Measurements from ENCODE around the gene ZMYND8. TPM values are rescaled to one million over a fixed set of nuclear protein-coding genes. Genes with fewer than 3 reads are reported as not detected.

The ZMYND8 gene
- total RNA-seq, 1 experiment from 2014 or later: 53.1 TPM

DNA sequence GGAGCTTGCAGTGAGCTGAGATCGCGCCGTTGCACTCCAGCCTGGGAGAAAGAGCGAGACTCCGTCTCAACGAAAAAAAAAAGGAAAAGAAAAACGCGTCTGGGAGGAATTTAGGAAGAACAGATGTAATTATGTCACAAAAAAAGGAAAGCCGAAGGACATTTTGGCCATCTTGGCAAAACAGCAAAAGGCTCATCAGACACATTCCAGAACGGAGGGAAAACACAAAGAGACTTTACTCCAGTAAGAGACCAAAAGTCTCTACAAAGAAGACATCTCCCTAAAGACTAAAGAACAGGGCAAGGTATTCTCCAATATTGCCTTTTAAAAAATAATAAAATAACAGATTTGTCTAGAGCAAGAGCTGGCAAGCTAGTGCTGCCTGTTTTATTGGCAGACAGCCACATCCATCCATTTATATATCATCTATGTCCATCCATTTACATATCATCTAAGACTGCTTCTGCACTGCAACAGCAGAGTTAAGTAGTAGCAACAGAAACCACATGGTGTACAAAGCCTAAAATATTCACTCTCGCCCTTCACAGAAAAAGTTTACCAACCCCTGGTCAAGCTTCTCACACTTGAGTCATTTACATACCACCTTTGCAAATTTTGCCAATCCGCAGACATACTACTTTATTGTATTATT is 133.9 kb downstream of the ZMYND8 start:
- H3K4me1 Mint-ChIP-seq (ENCODE audit: low read depth, unreplicated experiment): no peaks in the 10 kb centered on the region
- TF ChIP-seq, protein P1, sequence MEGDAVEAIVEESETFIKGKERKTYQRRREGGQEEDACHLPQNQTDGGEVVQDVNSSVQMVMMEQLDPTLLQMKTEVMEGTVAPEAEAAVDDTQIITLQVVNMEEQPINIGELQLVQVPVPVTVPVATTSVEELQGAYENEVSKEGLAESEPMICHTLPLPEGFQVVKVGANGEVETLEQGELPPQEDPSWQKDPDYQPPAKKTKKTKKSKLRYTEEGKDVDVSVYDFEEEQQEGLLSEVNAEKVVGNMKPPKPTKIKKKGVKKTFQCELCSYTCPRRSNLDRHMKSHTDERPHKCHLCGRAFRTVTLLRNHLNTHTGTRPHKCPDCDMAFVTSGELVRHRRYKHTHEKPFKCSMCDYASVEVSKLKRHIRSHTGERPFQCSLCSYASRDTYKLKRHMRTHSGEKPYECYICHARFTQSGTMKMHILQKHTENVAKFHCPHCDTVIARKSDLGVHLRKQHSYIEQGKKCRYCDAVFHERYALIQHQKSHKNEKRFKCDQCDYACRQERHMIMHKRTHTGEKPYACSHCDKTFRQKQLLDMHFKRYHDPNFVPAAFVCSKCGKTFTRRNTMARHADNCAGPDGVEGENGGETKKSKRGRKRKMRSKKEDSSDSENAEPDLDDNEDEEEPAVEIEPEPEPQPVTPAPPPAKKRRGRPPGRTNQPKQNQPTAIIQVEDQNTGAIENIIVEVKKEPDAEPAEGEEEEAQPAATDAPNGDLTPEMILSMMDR (IDR thresholded peaks at IDR 0.05; ENCODE audit: unreplicated experiment): no peak
- no peak overlapping the region for H3K4me3 Mint-ChIP-seq (ENCODE audit: low read depth, unreplicated experiment)
- H3K27ac Mint-ChIP-seq (ENCODE audit: unreplicated experiment): no peak overlapping the region
- no peaks in the 10 kb centered on the region for H3K9me3 Mint-ChIP-seq (ENCODE audit: low read depth, unreplicated experiment)
- no peak for DNase-seq
- CTCF ChIA-PET: interaction anchor here (0.6 to 1.4 kb wide), 2 partner anchors 162 to 417 kb away, joined by 3 to 6 read pairs; no protein-coding TSS in a partner anchor
- peaks cover 47% of the 10 kb centered on the region for H3K36me3 Mint-ChIP-seq (ENCODE audit: insufficient read depth, unreplicated experiment)
- no TSS peak for BruUV-seq (replicated peaks)
- no peaks in the 10 kb centered on the region for H3K27me3 Mint-ChIP-seq (ENCODE audit: unreplicated experiment)
- intact Hi-C loops (cut with micrococcal nuclease; ENCODE audit: unreplicated experiment): no loop called here

DNA sequence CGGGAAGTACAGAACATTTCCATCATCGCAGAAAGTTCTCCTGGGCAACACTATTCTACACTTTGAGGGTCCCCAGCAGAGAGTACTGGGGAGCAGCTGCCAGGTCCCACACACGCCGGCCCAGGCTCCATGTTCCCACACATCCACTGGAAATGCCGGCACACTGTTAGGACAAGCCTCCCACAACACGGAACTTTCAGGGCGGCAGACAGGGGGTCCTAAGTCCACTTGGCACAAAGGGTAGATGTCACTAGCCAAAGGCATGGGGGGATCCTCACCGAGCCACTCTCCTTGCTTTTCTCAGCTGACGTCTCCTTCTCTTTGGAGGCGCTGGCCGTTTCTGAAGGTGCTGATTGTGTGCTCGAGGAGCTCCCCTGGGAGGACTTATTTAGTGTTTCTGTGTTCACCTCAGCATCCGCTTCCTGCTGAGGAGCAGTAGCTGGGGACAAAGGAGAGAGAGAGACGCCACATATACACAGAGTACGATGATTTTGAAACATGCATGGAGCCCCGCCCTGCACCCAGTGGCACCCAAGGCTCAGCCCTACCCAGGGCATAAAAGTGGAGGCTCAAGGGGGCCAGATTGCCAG is 135.4 kb downstream of the ZMYND8 start:
- H3K4me3 Mint-ChIP-seq (ENCODE audit: low read depth, unreplicated experiment): no peak overlapping the region
- CTCF ChIA-PET: interaction anchor here (0.6 to 1.2 kb wide), 3 partner anchors 11 to 163 kb away, joined by 3 to 7 read pairs (median 3); no protein-coding TSS in a partner anchor
- DNase-seq: no peak
- peaks cover 42% of the 10 kb centered on the region for H3K36me3 Mint-ChIP-seq (ENCODE audit: insufficient read depth, unreplicated experiment)
- no peak overlapping the region for H3K27ac Mint-ChIP-seq (ENCODE audit: unreplicated experiment)
- intact Hi-C loops (cut with micrococcal nuclease; ENCODE audit: unreplicated experiment): no loop called here
- H3K4me1 Mint-ChIP-seq (ENCODE audit: low read depth, unreplicated experiment): no peaks in the 10 kb centered on the region
- TF ChIP-seq, protein P1 (IDR thresholded peaks at IDR 0.05; ENCODE audit: unreplicated experiment): no peak
- no peaks in the 10 kb centered on the region for H3K9me3 Mint-ChIP-seq (ENCODE audit: low read depth, unreplicated experiment)
- BruUV-seq (replicated peaks): no TSS peak
- H3K27me3 Mint-ChIP-seq (ENCODE audit: unreplicated experiment): no peaks in the 10 kb centered on the region

DNA sequence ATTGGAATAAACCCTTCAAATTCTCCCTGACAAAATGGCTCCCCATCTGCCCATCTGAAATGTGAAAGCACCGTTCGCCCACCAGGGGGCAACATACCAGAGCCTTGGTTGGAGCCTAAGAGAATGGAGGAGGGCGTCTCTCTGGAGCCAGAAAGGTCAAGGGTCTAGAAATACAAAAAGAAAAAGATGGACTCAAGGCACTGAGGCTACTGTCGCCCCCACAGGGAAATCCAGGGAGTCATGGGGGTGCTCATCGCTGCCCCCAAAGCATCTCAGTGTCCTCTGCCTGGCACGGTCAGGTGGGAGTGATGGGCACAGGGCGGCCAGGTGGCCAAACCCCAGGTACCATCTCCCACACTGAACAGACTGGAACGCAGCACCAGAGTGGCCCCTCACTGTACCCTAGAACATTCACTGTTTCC is 136.3 kb downstream of the ZMYND8 start:
- Mint-ChIP-seq H3K27ac (ENCODE audit: unreplicated experiment) (no peak overlapping the region), H3K27me3 (ENCODE audit: unreplicated experiment) (no peaks in the 10 kb centered on the region), H3K36me3 (ENCODE audit: insufficient read depth, unreplicated experiment) (peaks cover 49% of the 10 kb centered on the region), H3K9me3 (ENCODE audit: low read depth, unreplicated experiment) (no peaks in the 10 kb centered on the region), H3K4me1 (ENCODE audit: low read depth, unreplicated experiment) (no peaks in the 10 kb centered on the region), H3K4me3 (ENCODE audit: low read depth, unreplicated experiment) (no peak overlapping the region)
- TF ChIP-seq, protein P1 (IDR thresholded peaks at IDR 0.05; ENCODE audit: unreplicated experiment): peak; percentile 81
- CTCF ChIA-PET: no interaction called here
- DNase-seq: peak; percentile 61
- no TSS peak for BruUV-seq (replicated peaks)
- intact Hi-C loops (cut with micrococcal nuclease; ENCODE audit: unreplicated experiment): no loop called here

DNA sequence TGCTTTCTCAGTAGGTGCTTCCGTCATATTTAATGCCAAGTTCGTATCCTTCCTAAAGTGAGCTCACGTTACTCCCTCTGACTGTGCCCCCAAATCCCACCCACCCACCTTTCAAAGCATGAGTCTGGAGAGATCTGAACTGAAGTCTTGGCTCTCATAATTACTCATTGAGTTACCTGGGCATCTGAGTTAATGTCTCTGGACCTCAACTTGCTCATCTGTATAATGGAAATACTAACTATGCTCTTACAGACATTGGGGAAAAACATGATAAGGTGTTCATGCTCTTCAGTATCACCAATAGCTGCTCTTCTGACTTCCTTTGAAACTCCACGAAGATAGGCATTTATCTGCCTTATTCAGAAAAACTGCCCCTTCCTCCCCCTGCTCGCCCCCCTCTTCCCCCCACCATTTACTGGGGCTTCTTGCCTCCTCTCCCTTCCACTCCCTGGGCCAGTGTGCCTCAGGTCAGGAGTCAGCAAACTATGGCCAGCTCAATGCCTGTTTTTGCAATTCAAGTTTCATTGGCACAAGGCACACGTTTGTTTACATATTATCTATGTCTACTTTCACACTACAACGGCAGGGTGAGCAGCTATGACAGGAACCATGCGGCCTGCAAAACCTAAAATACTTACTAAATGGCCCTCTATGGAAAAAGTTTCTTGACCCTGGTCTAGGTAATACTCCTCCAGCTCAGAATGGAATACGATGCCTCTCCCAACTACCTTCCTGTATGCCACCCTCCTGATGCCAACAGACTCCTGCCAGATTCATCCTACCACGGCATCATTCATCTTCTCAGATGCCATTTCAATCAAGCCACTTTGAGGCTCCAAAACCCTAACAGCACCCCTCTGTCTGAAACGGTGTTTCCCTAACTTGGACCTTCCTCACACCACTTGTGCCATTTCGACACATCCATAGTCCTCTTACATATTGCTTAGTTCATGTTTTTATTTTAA is 138.7 kb downstream of the ZMYND8 start:
- TF ChIP-seq, protein P1 (IDR thresholded peaks at IDR 0.05; ENCODE audit: unreplicated experiment): no peak
- intact Hi-C loops (cut with micrococcal nuclease; ENCODE audit: unreplicated experiment): no loop called here
- Mint-ChIP-seq H3K9me3 (ENCODE audit: low read depth, unreplicated experiment) (no peaks in the 10 kb centered on the region), H3K4me1 (ENCODE audit: low read depth, unreplicated experiment) (no peaks in the 10 kb centered on the region), H3K27ac (ENCODE audit: unreplicated experiment) (no peak overlapping the region), H3K4me3 (ENCODE audit: low read depth, unreplicated experiment) (no peak overlapping the region), H3K36me3 (ENCODE audit: insufficient read depth, unreplicated experiment) (peaks cover 40% of the 10 kb centered on the region), H3K27me3 (ENCODE audit: unreplicated experiment) (no peaks in the 10 kb centered on the region)
- no peak for DNase-seq
- no TSS peak for BruUV-seq (replicated peaks)
- CTCF ChIA-PET: interaction anchor here (0.6 to 1.2 kb wide), 4 partner anchors 12 to 541 kb away, joined by 3 to 5 read pairs (median 4); no protein-coding TSS in a partner anchor
